Endothelial cell of umbilical vein (primary cell): Measurements from ENCODE around the gene MCF2L. TPM values are rescaled to one million over a fixed set of nuclear protein-coding genes. Genes with fewer than 3 reads are reported as not detected.

ENCODE experiments used
- BruUV-seq: library from RNA; stranded (reverse); fragments of 400-500 nt; replicated peaks from 2 replicates; lab custom pipeline; 2021; lab: Mats Ljungman, UMichigan
- CTCF ChIA-PET: fragments of 300-600, 350-600 bp; sonication (Branson Sonifier 250); formaldehyde crosslinking; loops from one replicate; lab custom pipeline; 2021; ENCODE audit warnings: antibody characterized with exemption, inconsistent platforms; lab: Charles Lee
- POLR2A ChIA-PET: fragments of 300-600, 350-600 bp; sonication (Branson Sonifier 250); formaldehyde crosslinking; loops from one replicate; lab custom pipeline; 2021; ENCODE audit warnings: antibody characterized with exemption, inconsistent platforms; lab: Charles Lee
- DNase-seq: peaks from one replicate; pipeline ENCODE4 v3.0.0-alpha.2; 2011; ENCODE audit warnings: low read depth, low spot score
- FAIRE-seq: peaks from 2 replicates; lab custom pipeline; 2011; peaks lifted over from hg19 to GRCh38; lab: Jason Lieb, UNC
- H2AFZ ChIP-seq: 2 replicates; pipeline ENCODE4 v1.6.0; 2012; ENCODE audit warnings: low read depth, low read length, control low read depth, inconsistent platforms
- H3K27ac ChIP-seq: 2 replicates; pipeline ENCODE4 v1.5.1; 2011; ENCODE audit warnings: low read depth, mild to moderate bottlenecking, control low read depth, low read length, moderate library complexity; ENCODE audit not compliant: insufficient read depth
- H3K27me3 ChIP-seq, 2 experiments: 2 replicates each; pipeline versions ENCODE4 v1.6.0 to v1.6.1; 2011; ENCODE audit warnings: low read length in 2 of 2, mixed read lengths in 1 of 2; ENCODE audit not compliant: control insufficient read depth in 2 of 2, insufficient read depth in 2 of 2
- H3K36me3 ChIP-seq, 2 experiments: 2 replicates in 1 of 2; 3 replicates in 1 of 2; pipeline ENCODE4 v1.5.1; 2011; ENCODE audit warnings: low read length in 2 of 2, mild to moderate bottlenecking in 1 of 2, moderate library complexity in 1 of 2; ENCODE audit not compliant: control insufficient read depth in 2 of 2, insufficient read depth in 2 of 2; ENCODE audit errors: extremely low read depth in 1 of 2
- H3K4me1 ChIP-seq: 3 replicates; pipeline ENCODE4 v1.5.1; 2011; ENCODE audit warnings: mild to moderate bottlenecking, low read length; ENCODE audit not compliant: control insufficient read depth, insufficient read depth; ENCODE audit errors: extremely low read depth
- H3K4me2 ChIP-seq: 2 replicates; pipeline ENCODE4 v1.6.1; 2011; ENCODE audit warnings: low read length, control low read depth, mixed read lengths; ENCODE audit not compliant: insufficient read depth
- H3K4me3 ChIP-seq, 3 experiments: fragments of 200-600 bp in 1 of 3; sonication (generic), shearing (Covaris generic) in 1 of 3; replicated peaks in 1 of 3; 2 replicates each; pipeline ENCODE4 v1.5.1; 2011 to 2016; ENCODE audit warnings: control low read depth in 3 of 3, low read length in 3 of 3, mild to moderate bottlenecking in 2 of 3, inconsistent platforms in 1 of 3, low read depth in 1 of 3, moderate library complexity in 1 of 3; ENCODE audit not compliant: insufficient read depth in 1 of 3
- H3K79me2 ChIP-seq: 2 replicates; pipeline ENCODE4 v1.6.0; 2012; ENCODE audit warnings: low read length, inconsistent platforms; ENCODE audit not compliant: control insufficient read depth, insufficient read depth
- H3K9ac ChIP-seq: replicated peaks from 2 replicates; pipeline ENCODE3; 2011; ENCODE audit warnings: low read length, control low read depth; ENCODE audit not compliant: insufficient read depth; ENCODE audit errors: extremely low read depth
- H3K9me1 ChIP-seq: replicated peaks from 3 replicates; pipeline ENCODE4 v1.6.0; 2011; ENCODE audit warnings: mild to moderate bottlenecking, low read length; ENCODE audit not compliant: control insufficient read depth, insufficient read depth; ENCODE audit errors: extremely low read depth
- H3K9me3 ChIP-seq: replicated peaks from 2 replicates; pipeline ENCODE4 v1.5.1; 2012; ENCODE audit warnings: low read length, inconsistent platforms; ENCODE audit not compliant: control insufficient read depth, insufficient read depth
- H4K20me1 ChIP-seq: replicated peaks from 2 replicates; pipeline ENCODE3; 2011; ENCODE audit warnings: mild to moderate bottlenecking, low read length; ENCODE audit not compliant: control insufficient read depth, insufficient read depth; ENCODE audit errors: extremely low read depth
- CTCF ChIP-seq, 2 donors: IDR thresholded peaks; 1 replicate in 1 of 2; 2 replicates in 1 of 2; pipeline ENCODE4 v1.5.1; 2011; ENCODE audit warnings: low read length in 2 of 2, mild to moderate bottlenecking in 2 of 2, moderate library complexity in 2 of 2, control low read depth in 1 of 2, inconsistent platforms in 1 of 2, low read depth in 1 of 2; ENCODE audit not compliant: insufficient read depth in 1 of 2; ENCODE audit errors: extremely low read depth in 1 of 2
- FOS ChIP-seq: IDR thresholded peaks from 2 replicates; pipeline ENCODE4 v1.6.1; 2011; ENCODE audit warnings: mild to moderate bottlenecking, low read length, moderate library complexity, borderline replicate concordance; ENCODE audit not compliant: insufficient read depth
- JUN ChIP-seq: IDR thresholded peaks from 2 replicates; pipeline ENCODE4 v1.6.1; 2011; ENCODE audit warnings: borderline replicate concordance, low read depth; ENCODE audit not compliant: insufficient read length, insufficient read depth
- MAX ChIP-seq: IDR thresholded peaks from 2 replicates; pipeline ENCODE4 v1.6.1; 2011; ENCODE audit not compliant: insufficient read depth, insufficient read length
- POLR2A ChIP-seq: IDR thresholded peaks from 2 replicates; pipeline ENCODE4 v1.6.1; 2012; ENCODE audit warnings: low read depth, mild to moderate bottlenecking, control low read depth, low read length
- POLR2AphosphoS5 ChIP-seq: IDR thresholded peaks from 2 replicates; pipeline ENCODE4 v1.6.1; 2012; ENCODE audit warnings: low read depth, mild to moderate bottlenecking, control low read depth, low read length, moderate library complexity; ENCODE audit not compliant: insufficient read depth
- dilution Hi-C: fragments of 300-500 bp; cut with MboI; formaldehyde crosslinking; loops from one replicate; pipeline ENCODE4 v1.15.0; 2019; ENCODE audit warnings: low sequenced_read_pairs; ENCODE audit not compliant: extremely low pct_ligation_motif_present
- intact Hi-C: fragments of 100-400 bp; cut with micrococcal nuclease; formaldehyde crosslinking; loops from one replicate; pipeline ENCODE4 v1.10.0; 2022
- polyA plus RNA-seq, 4 experiments: library from polyadenylated mRNA; depleted of rRNA in 3 of 4; stranded (reverse) in 3 of 4; unstranded in 1 of 4; fragments of >200 nt; gene quantifications; 2 replicates each; pipeline versions ENCODE4 v1.2.1 to v1.2.3, GENCODE V29; 2011 to 2012; ENCODE audit warnings: missing spikeins in 1 of 4
- total RNA-seq: library from RNA; stranded (reverse); gene quantifications from 2 replicates; pipeline ENCODE4 v1.2.3, GENCODE V29; 2021

Gene MCF2L
- total and polyA plus RNA-seq, 2 donors (not counting 3 experiments of a cell fraction or from before 2014, with no cell fraction given), result 0.33 to 0.58 TPM

- H3K9me3 ChIP-seq, result no peaks in the 10 kb centered on the region
- no TSS peak for BruUV-seq
- H3K9me1 ChIP-seq, result no peaks in the 10 kb centered on the region
- no peaks in the 10 kb centered on the region for H3K36me3 ChIP-seq
- ChIA-PET CTCF (interaction anchor here (0.8 kb wide), 1 partner anchor 20 kb away, joined by 3 read pairs; no protein-coding TSS in a partner anchor), POLR2A (no interaction called here)
- dilution Hi-C loops (no loop called here), intact Hi-C loops (no loop called here)
- no peak overlapping the region for H3K4me2 ChIP-seq
- TF ChIP-seq CTCF (IDR thresholded peaks at IDR 0.05; ENCODE audit: extremely low read depth in 1 of 2, insufficient read depth in 1 of 2, low read depth in 1 of 2, low read length in 2 of 2) (no peak), POLR2A (no peak), MAX (no peak), FOS (no peak), JUN (no peak), POLR2AphosphoS5 (no peak)
- H3K4me3 ChIP-seq, result no peak overlapping the region
- DNase-seq (no peak), FAIRE-seq (no peak)
- H3K4me1 ChIP-seq, result no peaks in the 10 kb centered on the region
- no peak overlapping the region for H2AFZ ChIP-seq
- H3K27ac ChIP-seq, result no peak overlapping the region
- no peaks in the 10 kb centered on the region for H3K27me3 ChIP-seq
- no peaks in the 10 kb centered on the region for H3K79me2 ChIP-seq
- no peaks in the 10 kb centered on the region for H4K20me1 ChIP-seq
- H3K9ac ChIP-seq, result no peak overlapping the region
Measured at GRCh38 chr13:113049521-113049941, 80.5 kb downstream of the MCF2L start.
